K562 (cell line): ENCODE results near the gene ULK3.

Source experiments
- CTCF ChIP-seq, 3 experiments: IDR thresholded peaks in 2 of 3; conservative IDR thresholded peaks in 1 of 3; 2 replicates each; pipeline ENCODE4 v1.5.1; 2011 to 2012; ENCODE audit warnings: low read length in 3 of 3, mild to moderate bottlenecking in 3 of 3, control low read depth in 2 of 3, improper control_type of control experiment in 1 of 3, inconsistent platforms in 1 of 3, low read depth in 1 of 3, mixed read lengths in 1 of 3, moderate library complexity in 1 of 3; ENCODE audit not compliant: insufficient read depth in 2 of 3
- PKNOX1 ChIP-seq: fragments of 450-650 bp; IDR thresholded peaks from 2 replicates; pipeline ENCODE4 v1.6.1; 2016
- POLR2A ChIP-seq: fragments of 450-650 bp; conservative IDR thresholded peaks from 2 replicates; pipeline ENCODE4 v1.6.1; 2016
- YY1 ChIP-seq, 3 experiments: IDR thresholded peaks; 2 replicates each; pipeline ENCODE4 v1.6.1; 2011; ENCODE audit warnings: low read length in 2 of 3, mild to moderate bottlenecking in 2 of 3, moderate library complexity in 2 of 3, borderline replicate concordance in 1 of 3, control low read depth in 1 of 3, low read depth in 1 of 3; ENCODE audit not compliant: insufficient read depth in 3 of 3, insufficient replicate concordance in 2 of 3, control insufficient read depth in 1 of 3, insufficient read length in 1 of 3; ENCODE audit errors: extremely low read depth in 1 of 3

- TF ChIP-seq POLR2A (no peak), YY1 (IDR thresholded peaks at IDR 0.05; ENCODE audit: borderline replicate concordance in 1 of 3, control insufficient read depth in 1 of 3, extremely low read depth in 1 of 3, insufficient read depth in 3 of 3, insufficient read length in 1 of 3, insufficient replicate concordance in 2 of 3, low read depth in 1 of 3, low read length in 2 of 3) (no peak), PKNOX1 (no peak), CTCF (IDR thresholded peaks at IDR 0.05 in 2 of 3, conservative IDR thresholded peaks at IDR 0.05 in 1 of 3; ENCODE audit: insufficient read depth in 2 of 3, low read depth in 1 of 3, low read length in 3 of 3) (no peak)
Observed at GRCh38 chr15:74789741-74790079, 53.2 kb downstream of the ULK3 start.
